Astrocyte of the hippocampus (primary cell): ENCODE measurements around the gene EOGT.
A peak's percentile ranks its signal among the peaks of the same experiment; 100 is the strongest.

Experiments
- DNase-seq: peaks from one replicate; pipeline ENCODE4 v3.0.0; 2011; ENCODE audit warnings: low read depth, low spot score

Gene EOGT

DNA sequence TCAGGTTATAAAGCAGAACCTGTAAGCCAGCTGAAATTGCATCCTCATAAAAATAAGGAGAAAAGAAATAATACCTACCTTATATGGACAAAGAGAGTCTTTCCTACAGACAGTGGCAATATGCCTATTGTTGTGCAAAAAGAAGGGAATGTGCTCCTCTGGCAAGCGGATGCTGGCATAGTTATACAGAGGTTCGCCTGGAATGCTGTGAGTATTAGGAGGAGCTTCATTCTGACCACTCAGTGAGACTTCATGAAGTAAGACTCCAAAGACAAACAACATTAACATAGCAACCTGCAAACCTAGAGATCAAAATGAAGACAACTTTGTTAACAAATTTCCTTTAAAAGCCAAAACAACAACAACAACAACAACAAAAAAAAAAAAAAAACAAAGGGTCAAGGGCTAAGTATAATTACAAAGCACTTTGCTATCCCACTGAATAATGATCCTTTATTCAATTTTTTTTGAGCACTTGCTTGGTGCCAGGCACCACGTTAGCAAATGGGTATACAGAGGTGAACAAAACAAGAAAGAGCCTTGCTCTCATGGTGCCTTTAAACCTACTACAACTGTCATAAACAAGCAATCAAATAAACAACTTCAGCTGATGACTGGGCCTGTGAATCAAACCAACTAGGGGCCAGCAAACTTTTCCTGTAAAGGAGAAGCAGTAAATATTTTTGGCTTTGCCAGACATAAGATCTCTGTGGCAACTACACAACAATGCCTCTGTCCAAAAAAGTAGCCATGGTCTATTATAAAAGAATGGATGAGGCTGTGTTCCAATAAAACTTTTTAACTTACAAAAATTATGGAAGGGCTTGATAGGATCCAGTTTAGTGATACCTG lies 3.7 kb downstream of the EOGT start:
- DNase-seq = peak; percentile 92

GRCh38 chr3:69008980-69009379 lies 4.5 kb downstream of the EOGT start:
- DNase-seq = peak; percentile 41

GRCh38 chr3:69005791-69006482 lies 7.5 kb downstream of the EOGT start:
- DNase-seq = no peak

DNA sequence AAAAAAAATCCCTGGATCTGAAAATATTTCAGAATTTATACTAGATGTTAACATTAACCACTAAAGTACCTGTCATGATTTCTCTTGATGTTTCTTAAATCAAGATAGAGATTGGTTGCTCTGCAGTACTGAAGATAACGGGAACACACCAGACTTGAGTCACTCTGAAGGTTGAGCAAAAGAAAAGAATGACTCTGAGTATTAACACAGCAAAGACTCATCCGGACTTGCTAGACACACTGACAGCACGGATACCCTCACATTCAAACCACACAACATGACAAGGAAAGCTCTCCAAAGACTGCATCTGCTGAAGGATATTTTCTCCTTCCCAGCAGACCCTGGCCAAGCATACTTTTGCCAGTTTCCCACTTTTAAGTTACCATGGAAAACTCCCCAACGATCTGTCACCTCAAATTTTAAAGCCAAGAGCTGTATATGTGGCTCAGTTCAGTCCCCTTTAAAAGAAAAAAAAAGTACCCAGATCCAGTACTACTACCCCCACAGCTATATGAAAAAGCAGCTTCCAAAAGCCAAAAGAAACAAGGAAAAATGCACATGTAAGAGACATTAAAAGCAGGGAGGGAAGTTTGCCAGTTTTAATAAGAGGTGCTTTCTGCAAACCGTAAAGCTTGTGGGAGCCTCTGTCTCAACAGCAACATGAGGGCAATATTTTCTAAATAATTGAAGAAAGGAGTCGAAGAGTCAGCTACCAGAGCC lies 8.3 kb downstream of the EOGT start:
- DNase-seq = no peak

DNA sequence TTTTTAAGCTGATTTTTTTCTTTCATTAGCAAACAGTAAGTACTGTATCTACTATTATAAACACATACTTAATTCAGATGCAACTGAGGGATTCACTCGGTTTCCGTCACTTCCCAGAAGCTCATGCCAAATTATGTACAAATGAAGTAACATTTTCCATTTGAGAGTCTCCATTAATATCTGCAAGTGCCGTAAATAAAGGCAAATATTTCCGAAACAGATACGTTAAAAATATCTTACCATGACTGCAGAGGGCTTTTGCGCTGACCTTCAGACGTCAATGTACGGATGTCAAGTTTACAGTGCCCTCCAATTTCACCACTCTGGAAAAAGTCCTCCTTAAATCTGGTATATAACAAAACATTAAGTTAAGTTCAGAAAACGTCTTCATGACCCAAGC lies 9.3 kb downstream of the EOGT start:
- no peak for DNase-seq

DNA sequence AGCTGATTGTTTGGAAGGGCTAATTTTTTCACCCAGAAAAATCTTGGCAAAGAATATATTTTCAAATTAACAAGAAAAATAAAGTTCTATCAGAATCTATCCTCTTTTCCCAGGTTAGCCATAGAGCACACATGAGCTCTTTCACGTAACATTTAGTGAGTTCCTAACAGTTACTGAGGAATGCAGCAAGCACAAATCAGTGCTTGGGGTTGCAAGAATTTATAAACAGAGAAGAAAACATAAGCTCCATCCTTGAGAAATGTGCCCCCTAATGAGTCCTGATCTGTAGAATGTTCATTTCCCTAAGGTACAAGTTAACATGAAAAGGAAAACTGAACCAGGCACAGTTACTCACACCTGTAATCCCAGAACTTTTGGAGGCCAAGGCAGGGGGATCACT lies 13.9 kb downstream of the EOGT start:
- DNase-seq = peak; percentile 28

DNA sequence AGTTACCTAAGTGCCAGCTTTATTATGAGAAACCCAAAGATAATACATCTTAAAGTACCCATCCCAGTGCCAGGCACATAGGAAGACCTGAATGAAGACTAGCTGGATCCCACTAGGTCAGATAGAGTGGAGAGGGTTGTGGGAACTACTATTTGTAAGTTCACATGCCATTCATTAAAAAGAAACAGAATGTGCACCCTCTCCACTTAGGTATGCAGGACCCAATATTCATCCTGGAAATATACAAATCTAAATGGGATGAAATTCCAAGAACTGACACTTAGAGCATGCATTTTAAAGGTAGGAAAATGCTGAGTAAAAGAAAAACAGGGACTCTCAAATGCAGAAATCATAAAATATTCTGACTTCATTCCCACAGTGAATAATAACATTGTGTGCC lies 14.3 kb downstream of the EOGT start:
- DNase-seq = no peak

DNA sequence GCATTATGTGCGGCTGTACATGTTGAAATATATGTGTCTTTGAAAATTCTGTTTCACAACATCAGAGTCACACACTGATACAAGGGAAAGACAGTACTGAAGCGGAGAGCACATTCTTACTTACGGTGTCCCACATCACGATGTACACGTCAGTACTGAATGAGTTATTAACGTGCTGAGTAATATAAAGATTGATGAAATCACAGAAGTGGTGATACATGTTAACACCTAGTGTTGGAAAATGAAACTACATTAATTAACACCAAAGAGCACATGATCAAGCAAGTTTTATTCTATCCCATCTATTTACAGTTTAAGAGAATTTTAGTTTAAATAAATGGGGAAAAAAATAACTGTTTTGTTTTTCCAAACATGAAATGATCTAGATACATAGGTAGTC lies 15.6 kb downstream of the EOGT start:
- DNase-seq = no peak

GRCh38 chr3:68996356-68996995 lies 17.0 kb downstream of the EOGT start:
- DNase-seq = peak; percentile 60

GRCh38 chr3:68988740-68989139 lies 24.7 kb downstream of the EOGT start:
- no peak for DNase-seq

DNA sequence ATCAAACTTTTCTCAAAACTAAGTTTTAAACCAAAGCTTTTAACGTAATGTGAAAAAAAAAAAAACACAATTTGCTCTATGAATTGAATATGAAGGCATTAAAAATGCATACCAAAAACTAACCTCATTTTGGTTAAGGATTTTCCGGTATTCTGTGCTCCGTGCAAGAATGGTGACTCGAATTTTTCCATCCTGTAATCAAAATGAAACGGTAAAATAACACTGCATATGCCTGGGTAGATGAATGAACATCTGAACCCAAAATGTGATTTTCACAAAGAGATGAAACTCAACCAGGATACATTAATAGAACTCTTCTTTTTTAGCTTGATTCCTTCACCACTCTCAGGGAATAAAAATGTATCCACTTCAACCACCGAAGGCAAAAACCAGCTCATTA lies 26.2 kb downstream of the EOGT start:
- no peak for DNase-seq

- no peak for DNase-seq
These were observed 26.8 kb downstream of the EOGT start for GRCh38 chr3:68986496-68987208.

GRCh38 chr3:68985146-68985790 lies 28.2 kb downstream of the EOGT start:
- no peak for DNase-seq

DNA sequence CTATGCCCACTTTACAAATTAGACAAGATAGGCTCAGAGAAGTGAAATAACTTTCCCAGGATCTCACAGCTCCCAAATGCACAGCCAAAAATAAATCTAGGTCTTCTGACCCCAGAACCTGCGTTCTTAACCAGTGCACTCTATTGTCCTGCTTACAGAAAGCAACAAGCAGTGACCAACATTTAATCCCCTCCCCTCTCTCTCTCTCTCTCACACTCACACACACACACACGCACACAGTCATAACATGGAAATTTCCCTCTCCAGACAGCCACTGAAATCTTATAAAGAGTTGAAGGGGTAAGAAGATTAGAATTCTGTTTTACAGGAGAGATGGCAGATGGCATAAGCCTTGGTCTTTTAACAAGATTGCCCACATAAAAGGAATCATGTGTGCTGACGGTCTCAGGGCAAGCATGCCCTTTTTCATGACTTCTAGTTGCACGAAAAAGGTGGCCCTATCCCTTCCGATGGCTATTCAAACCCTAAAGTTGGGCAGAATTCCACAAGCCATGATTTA lies 29.4 kb downstream of the EOGT start:
- DNase-seq = no peak

DNA sequence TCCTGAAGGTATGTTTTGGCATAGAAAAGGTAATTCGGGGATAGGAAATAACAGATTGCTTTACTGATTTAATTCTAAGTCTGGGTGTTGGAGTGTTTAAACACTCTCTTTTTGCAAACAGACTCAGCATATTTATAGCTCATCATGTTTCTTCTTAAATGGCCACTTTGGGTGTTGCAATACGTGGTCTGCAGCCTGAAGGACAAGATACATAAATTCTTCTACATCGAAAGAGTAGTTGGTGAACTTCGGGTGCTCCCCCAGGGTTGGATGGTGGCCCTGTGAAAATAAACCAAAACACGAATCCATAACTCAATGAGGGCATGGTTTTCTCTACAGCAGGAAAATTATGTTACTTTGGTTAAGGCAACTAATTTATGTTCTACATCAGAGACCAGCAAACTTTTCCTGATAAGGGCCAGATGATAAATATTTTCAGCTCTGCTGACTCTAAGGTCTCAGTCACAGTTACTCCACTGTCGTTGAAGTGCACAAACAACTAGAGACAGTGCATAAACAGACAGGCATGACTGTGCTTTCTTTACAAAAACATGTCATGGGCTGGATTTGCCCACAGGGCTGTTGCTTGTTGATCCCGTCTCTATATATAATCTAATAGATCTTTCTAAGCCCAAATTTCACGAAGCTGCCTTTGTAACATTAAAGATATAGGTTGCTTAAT lies 35.9 kb downstream of the EOGT start:
- no peak for DNase-seq

- DNase-seq = no peak
These were observed 38.8 kb downstream of the EOGT start for GRCh38 chr3:68974711-68975110.

DNA sequence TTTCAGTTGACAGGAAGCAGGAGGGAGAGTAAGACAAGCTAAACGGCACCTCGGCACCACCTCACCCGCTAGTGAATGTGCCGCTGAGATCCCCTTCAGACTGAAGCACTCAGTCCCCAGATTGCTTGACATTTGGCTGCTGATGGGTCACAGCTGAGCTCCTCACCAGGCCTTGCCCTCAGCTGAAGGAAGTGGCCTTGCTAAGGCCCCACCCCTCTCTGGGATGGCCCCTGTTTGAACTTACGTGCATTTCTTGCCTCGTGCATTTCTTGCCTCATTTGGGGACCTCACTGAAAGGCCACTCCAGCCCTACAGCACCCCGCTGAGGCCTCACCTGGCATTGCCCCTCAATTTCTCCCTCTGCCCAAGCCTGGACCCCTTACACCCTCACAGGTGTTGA lies 39.8 kb downstream of the EOGT start:
- no peak for DNase-seq

- DNase-seq = peak; percentile 80
These were observed 41.0 kb downstream of the EOGT start for GRCh38 chr3:68972358-68972979.

GRCh38 chr3:68964694-68965093 lies 48.8 kb downstream of the EOGT start:
- DNase-seq = no peak

GRCh38 chr3:68963891-68964290 lies 49.6 kb downstream of the EOGT start:
- DNase-seq = no peak
